ENCODE measurements around the gene SYT9. TPM values are rescaled to one million over a fixed set of nuclear protein-coding genes. Genes with fewer than 3 reads are reported as not detected.
A peak's percentile ranks its signal among the peaks of the same experiment; 100 is the strongest.

The SYT9 gene
- total RNA-seq, 2 donors from 2014 or later = 0.64 to 2.2 TPM

DNA sequence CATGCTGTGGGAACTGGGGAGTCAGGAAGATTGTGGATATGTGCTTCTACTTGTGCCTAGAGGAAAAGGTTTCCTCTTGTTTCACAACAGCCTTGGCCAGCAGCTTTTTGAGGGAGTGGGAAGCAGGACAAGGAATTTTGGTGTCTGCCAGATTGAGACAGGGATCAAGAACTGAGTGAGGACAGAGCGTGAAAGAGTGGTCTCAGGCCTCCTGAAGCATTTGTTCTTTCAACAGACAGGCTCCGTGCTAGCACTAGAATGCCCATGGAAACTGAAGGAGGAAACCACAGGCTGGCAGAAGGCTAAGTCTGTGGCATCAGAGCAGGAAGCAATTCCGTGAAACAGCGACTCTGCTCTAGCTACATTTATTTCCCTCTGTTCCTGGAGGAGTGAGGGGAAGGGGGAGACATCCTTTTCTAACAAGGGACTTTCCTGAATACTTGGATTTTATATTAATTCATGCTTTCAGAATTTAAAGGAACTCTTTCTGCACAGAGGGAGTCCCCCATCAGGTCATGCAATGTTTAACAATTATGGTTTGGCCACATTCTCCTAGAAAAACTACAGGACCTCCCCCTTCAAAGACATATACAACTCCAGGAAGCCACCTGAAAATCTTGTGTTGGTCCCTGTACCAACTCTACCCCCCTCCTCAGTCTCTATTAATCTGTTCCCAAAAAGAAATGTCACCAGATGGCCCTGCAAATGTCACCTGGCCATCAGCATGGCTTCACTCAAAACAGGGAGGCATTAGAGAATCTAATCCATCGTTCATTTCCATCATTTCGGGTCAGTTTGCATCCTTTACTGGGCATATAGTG lies 96.1 kb downstream of the SYT9 start:
- intact Hi-C loops (cut with DNase I) = no loop called here
- Histone ChIP-seq H3K9me3 (no peaks in the 10 kb centered on the region), H3K4me1 (replicated peaks) (peaks cover 4% of the 10 kb centered on the region), H3K27ac (no peak overlapping the region), H3K27me3 (replicated peaks; ENCODE audit: insufficient read depth) (no peaks in the 10 kb centered on the region), H3K4me3 (no peak overlapping the region), H3K36me3 (no peaks in the 10 kb centered on the region)
- WGBS = 54% methylated on average over 6 of the region's 6 CpGs
- no peak for DNase-seq (ENCODE audit: low spot score)
- no peak for TF ChIP-seq CTCF (IDR thresholded peaks at IDR 0.05)
- no peak for TF ChIP-seq POLR2AphosphoS5 (IDR thresholded peaks at IDR 0.05)
- no peak for TF ChIP-seq POLR2A (IDR thresholded peaks at IDR 0.05)

DNA sequence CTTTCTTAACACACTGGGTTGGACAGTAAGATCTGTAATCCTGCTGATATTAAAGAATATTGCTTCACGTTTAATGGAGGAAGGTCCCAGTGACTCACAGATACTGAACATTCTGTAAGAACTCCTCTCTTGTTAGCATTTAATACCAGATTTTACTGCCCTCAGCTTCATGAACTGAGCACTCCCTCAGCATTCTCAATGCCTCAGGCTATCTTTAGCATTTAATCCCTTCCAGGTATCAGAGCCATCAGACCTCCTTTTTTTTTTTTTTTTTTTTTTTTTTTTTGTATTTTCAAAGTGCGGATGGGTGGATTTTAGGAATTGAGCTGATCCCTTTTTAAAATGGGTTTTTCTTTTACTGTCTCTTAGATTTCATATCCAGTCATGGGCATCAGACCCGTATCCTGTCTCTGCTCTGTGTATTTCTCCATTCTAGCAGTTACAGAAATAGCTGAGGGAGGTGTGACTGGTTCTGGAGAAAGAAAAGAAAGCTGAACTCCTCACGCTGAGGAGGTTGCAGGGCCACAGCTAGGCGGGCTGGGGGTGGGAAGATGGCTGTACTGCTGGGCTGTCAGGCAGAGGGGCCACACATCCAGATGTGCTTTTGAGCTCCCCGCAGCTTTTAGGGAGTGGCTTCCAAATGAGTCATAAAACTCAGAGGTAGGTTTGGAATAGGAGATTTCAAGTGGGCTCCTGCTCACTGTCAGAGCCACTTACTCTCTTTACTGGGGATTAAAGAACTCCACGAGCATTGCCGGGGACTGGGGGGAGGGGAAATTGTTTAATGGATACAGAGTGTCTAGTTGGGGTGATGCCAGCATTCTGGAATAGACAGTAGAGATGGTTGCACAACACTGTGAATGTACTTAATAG lies 97.0 kb downstream of the SYT9 start:
- intact Hi-C loops (cut with DNase I) = no loop called here
- H3K27me3 ChIP-seq (replicated peaks; ENCODE audit: insufficient read depth) = no peaks in the 10 kb centered on the region
- 12% methylated on average over 8 of the region's 8 CpGs for WGBS

GRCh38 chr11:7351228-7351627 lies 99.5 kb downstream of the SYT9 start:
- Histone ChIP-seq H3K36me3 (no peaks in the 10 kb centered on the region), H3K27ac (no peak overlapping the region), H3K9me3 (no peaks in the 10 kb centered on the region), H3K4me1 (replicated peaks) (peaks cover 4% of the 10 kb centered on the region), H3K27me3 (replicated peaks; ENCODE audit: insufficient read depth) (no peaks in the 10 kb centered on the region), H3K4me3 (no peak overlapping the region)
- DNase-seq (ENCODE audit: low spot score) = no peak
- 57% methylated on average over 5 of the region's 5 CpGs for WGBS
- TF ChIP-seq CTCF (IDR thresholded peaks at IDR 0.05) = no peak
- intact Hi-C loops (cut with DNase I) = no loop called here

More for the DNA sequence above, 97.0 kb downstream of the SYT9 start:
- no peaks in the 10 kb centered on the region for H3K36me3 ChIP-seq
- H3K9me3 ChIP-seq = no peaks in the 10 kb centered on the region
- DNase-seq (ENCODE audit: low spot score) = peak; percentile 31
- H3K4me3 ChIP-seq = no peak overlapping the region
- H3K27ac ChIP-seq = no peak overlapping the region
- peaks cover 4% of the 10 kb centered on the region for H3K4me1 ChIP-seq (replicated peaks)
- TF ChIP-seq POLR2A (IDR thresholded peaks at IDR 0.05) (no peak), CTCF (IDR thresholded peaks at IDR 0.05) (no peak), POLR2AphosphoS5 (IDR thresholded peaks at IDR 0.05) (no peak)

- H3K27me3 ChIP-seq (replicated peaks; ENCODE audit: insufficient read depth) = no peaks in the 10 kb centered on the region
- 43% methylated on average over 4 of the region's 4 CpGs for WGBS
- no peaks in the 10 kb centered on the region for H3K9me3 ChIP-seq
- H3K36me3 ChIP-seq = no peaks in the 10 kb centered on the region
- intact Hi-C loops (cut with DNase I) = no loop called here
- no peak overlapping the region for H3K27ac ChIP-seq
- peaks cover 4% of the 10 kb centered on the region for H3K4me1 ChIP-seq (replicated peaks)
- no peak for TF ChIP-seq POLR2A (IDR thresholded peaks at IDR 0.05)
- TF ChIP-seq CTCF (IDR thresholded peaks at IDR 0.05) = peak in 1 of 4 experiments; percentile 13
- no peak overlapping the region for H3K4me3 ChIP-seq
- no peak for DNase-seq (ENCODE audit: low spot score)
These were observed 101.4 kb downstream of the SYT9 start for GRCh38 chr11:7353100-7353499.

All from prostate gland (tissue), 2 donors.